K562 (cell line): ENCODE data around the gene NRM. TPM values are rescaled to one million over a fixed set of nuclear protein-coding genes. Genes with fewer than 3 reads are reported as not detected.

ENCODE experiments used
- ATAC-seq: fragments of 200-7000 bp; cut with Tn5 transposase; 3 replicates; pipeline ENCODE4 v1.9.1; 2020; ENCODE audit warnings: moderate library complexity
- BruUV-seq: library from RNA; stranded (reverse); fragments of 400-500 nt; replicated peaks from 2 replicates; lab custom pipeline; 2021; lab: Mats Ljungman, UMichigan
- CTCF ChIA-PET: fragments of 300-600 bp; formaldehyde crosslinking; extraction: SDS; loops from one replicate; lab custom pipeline; 2021; ENCODE audit warnings: low intra/inter-chr PET ratio; lab: Yijun Ruan, JAX
- POLR2A ChIA-PET: fragments of 300-600, 350-650 bp; sonication (Branson Sonifier 250); formaldehyde crosslinking; extraction: SDS; loops from one replicate; lab custom pipeline; 2021; ENCODE audit warnings: antibody characterized with exemption, inconsistent platforms; lab: Yijun Ruan, JAX
- DNase-seq, 4 experiments: peaks; one replicate each; pipeline versions ENCODE4 v3.0.0 to v3.0.0-alpha.2; 2011 to 2018; ENCODE audit warnings: low spot score in 3 of 4, mixed read lengths in 3 of 4; ENCODE audit errors: extremely low read depth in 1 of 4
- FAIRE-seq: peaks from 2 replicates; lab custom pipeline; 2011; peaks lifted over from hg19 to GRCh38; lab: Jason Lieb, UNC
- H2AFZ ChIP-seq: 2 replicates; pipeline ENCODE4 v1.6.0; 2011; ENCODE audit warnings: low read depth, low read length, control low read depth, inconsistent platforms
- H3K27ac ChIP-seq: fragments of 200-600 bp; 3 replicates; pipeline ENCODE4 v1.8.0; 2011; ENCODE audit warnings: low read depth, mild to moderate bottlenecking, control low read depth, inconsistent platforms, low read length, moderate library complexity, mixed read lengths; ENCODE audit errors: extremely low read depth
- H3K27me3 ChIP-seq, 2 experiments: fragments of 300-600 bp in 1 of 2; 2 replicates in 1 of 2; 3 replicates in 1 of 2; pipeline versions ENCODE4 v1.6.0 to v1.8.0; 2011; ENCODE audit warnings: inconsistent platforms in 2 of 2, low read length in 2 of 2, mild to moderate bottlenecking in 1 of 2, mixed read lengths in 1 of 2, moderate library complexity in 1 of 2; ENCODE audit not compliant: control insufficient read depth in 2 of 2, insufficient read depth in 2 of 2
- H3K36me3 ChIP-seq: fragments of 300-600 bp; 3 replicates; pipeline ENCODE4 v1.8.0; 2011; ENCODE audit warnings: mild to moderate bottlenecking, low read length, inconsistent platforms; ENCODE audit not compliant: control insufficient read depth, insufficient read depth
- H3K4me1 ChIP-seq, 2 experiments: fragments of 200-600 bp in 1 of 2; replicated peaks in 1 of 2; 2 replicates in 1 of 2; 3 replicates in 1 of 2; pipeline versions ENCODE4 v1.5.1 to v1.8.0; 2011; ENCODE audit warnings: inconsistent platforms in 2 of 2, low read length in 2 of 2, mild to moderate bottlenecking in 1 of 2, mixed read lengths in 1 of 2, moderate library complexity in 1 of 2; ENCODE audit not compliant: control insufficient read depth in 2 of 2, insufficient read depth in 2 of 2
- H3K4me2 ChIP-seq: 2 replicates; pipeline ENCODE4 v1.6.1; 2011; ENCODE audit warnings: low read length, control low read depth, inconsistent platforms, mixed read lengths; ENCODE audit not compliant: insufficient read depth
- H3K4me3 ChIP-seq: fragments of 200-600 bp; sonication (generic), shearing (Covaris generic); 2 replicates; pipeline ENCODE4 v1.5.1; 2016; ENCODE audit warnings: control low read depth, inconsistent platforms
- H3K79me2 ChIP-seq: fragments of 200-600 bp; 3 replicates; pipeline ENCODE4 v1.8.0; 2011; ENCODE audit warnings: low read length, inconsistent platforms; ENCODE audit not compliant: control insufficient read depth, insufficient read depth
- H3K9ac ChIP-seq, 2 experiments: 2 replicates each; pipeline versions ENCODE4 v1.6.0 to v1.6.1; 2011; ENCODE audit warnings: low read depth in 2 of 2, low read length in 2 of 2, control low read depth in 1 of 2, inconsistent platforms in 1 of 2, mild to moderate bottlenecking in 1 of 2, mixed read lengths in 1 of 2; ENCODE audit not compliant: insufficient read depth in 1 of 2
- H3K9me1 ChIP-seq: one replicate; pipeline ENCODE4 v1.6.0; 2011; ENCODE audit warnings: inconsistent platforms, mild to moderate bottlenecking, low read length, moderate library complexity; ENCODE audit not compliant: control insufficient read depth, insufficient read depth
- H3K9me3 ChIP-seq: replicated peaks from 2 replicates; pipeline ENCODE4 v1.5.1; 2011; ENCODE audit warnings: low read depth, low read length, inconsistent platforms; ENCODE audit not compliant: control insufficient read depth, insufficient read depth
- H4K20me1 ChIP-seq: replicated peaks from 2 replicates; pipeline ENCODE4 v1.6.1; 2011; ENCODE audit warnings: low read length, inconsistent platforms, mixed read lengths; ENCODE audit not compliant: control insufficient read depth, insufficient read depth
- BHLHE40 ChIP-seq: IDR thresholded peaks from 2 replicates; pipeline ENCODE4 v1.6.1; 2011; ENCODE audit warnings: low read length, improper control_type of control experiment
- CBX3 ChIP-seq, 2 experiments: IDR thresholded peaks; 1 replicate in 1 of 2; 2 replicates in 1 of 2; pipeline ENCODE4 v1.6.1; 2012; ENCODE audit warnings: inconsistent platforms in 2 of 2, low read length in 2 of 2, borderline replicate concordance in 1 of 2, control low read depth in 1 of 2
- GTF2A2 ChIP-seq: IDR thresholded peaks from 2 replicates; pipeline ENCODE4 v1.6.1; 2016; ENCODE audit warnings: mild to moderate bottlenecking, missing genetic modification characterization, missing compliant biosample characterization
- HCFC1 ChIP-seq: IDR thresholded peaks from 2 replicates; pipeline ENCODE4 v1.6.1; 2012; ENCODE audit warnings: low read depth, low read length, improper control_type of control experiment
- MYBL2 ChIP-seq, 2 experiments: fragments of 450-650 bp in 1 of 2; sonication (generic) in 1 of 2; formaldehyde crosslinking in 1 of 2; IDR thresholded peaks; 2 replicates each; pipeline versions ENCODE4 v1.6.1 to v1.8.1; 2017 to 2022; ENCODE audit warnings: borderline replicate concordance in 1 of 2, inconsistent platforms in 1 of 2, low read depth in 1 of 2, mild to moderate bottlenecking in 1 of 2, missing genetic modification reagents in 1 of 2, moderate library complexity in 1 of 2
- RAD21 ChIP-seq, 2 experiments: fragments of 250-450 bp in 1 of 2; fragments of 450-650 bp in 1 of 2; sonication (Bioruptor Pico) in 1 of 2; formaldehyde crosslinking in 1 of 2; IDR thresholded peaks in 1 of 2; conservative IDR thresholded peaks in 1 of 2; 2 replicates each; pipeline versions ENCODE4 v1.4.0 to v1.8.0; 2020 to 2022; ENCODE audit warnings: mild to moderate bottlenecking in 2 of 2, moderate library complexity in 1 of 2
- RFX1 ChIP-seq: fragments of 450-650 bp; IDR thresholded peaks from 2 replicates; pipeline ENCODE4 v1.6.1; 2016; ENCODE audit warnings: mild to moderate bottlenecking, moderate library complexity
- TAF15 ChIP-seq: fragments of 200-400 bp; formaldehyde crosslinking; IDR thresholded peaks from 2 replicates; pipeline ENCODE4 v1.6.1; 2017; ENCODE audit warnings: mild to moderate bottlenecking, low read depth, low read length, moderate library complexity
- U2AF2 ChIP-seq: fragments of 200-400 bp; formaldehyde crosslinking; optimal IDR thresholded peaks from 2 replicates; pipeline ENCODE3; 2017; ENCODE audit warnings: low read depth, mild to moderate bottlenecking, low read length
- XRCC5 ChIP-seq: fragments of 200-400 bp; formaldehyde crosslinking; IDR thresholded peaks from 2 replicates; pipeline ENCODE4 v1.6.1; 2017; ENCODE audit warnings: low read depth, mild to moderate bottlenecking, low read length
- ZKSCAN1 ChIP-seq: fragments of 150-350 bp; IDR thresholded peaks from 2 replicates; pipeline ENCODE4 v1.6.1; 2016; ENCODE audit warnings: low read depth, low read length
- ZNF785 ChIP-seq: fragments of 250-450 bp; sonication (Bioruptor Pico); IDR thresholded peaks from 2 replicates; pipeline ENCODE4 v1.4.0; 2020; ENCODE audit warnings: mild to moderate bottlenecking
- WGBS: fragments of 100-300 bp; shearing (Covaris generic); methylation state at CpG from one replicate; pipeline ENCODE4 v1.1.6; 2016; ENCODE audit warnings: low coverage, mixed read lengths; ENCODE audit not compliant: insufficient coverage; ENCODE audit errors: missing lambda C conversion rate; 5-methylcytosine and 5-hydroxymethylcytosine counted together
- in situ Hi-C: fragments of 300-500 bp; cut with MboI; formaldehyde crosslinking; loops from 4 replicates; pipeline ENCODE4 v1.15.0; 2018; ENCODE audit warnings: inconsistent platforms, mixed read lengths
- intact Hi-C: fragments of 100-400 bp; cut with micrococcal nuclease; formaldehyde crosslinking; loops from 2 replicates; pipeline ENCODE4 v1.14.2; 2022
- polyA plus RNA-seq, 8 experiments: library from polyadenylated mRNA; depleted of rRNA in 4 of 8; stranded (reverse) in 5 of 8; unstranded in 3 of 8; fragments of >200 nt; fragmentation: Nextera tagmentation in 2 of 8; fragmentation: Illumina TruSeq in 1 of 8; extraction: Ambion mirVana in 2 of 8; extraction: Trizol in 1 of 8; gene quantifications; 2 replicates each; pipeline versions ENCODE4 v1.2.1 to v1.2.3, GENCODE V29; 2011 to 2014; ENCODE audit warnings: inconsistent platforms in 1 of 8, missing spikeins in 1 of 8
- total RNA-seq, 7 experiments: library from RNA; depleted of rRNA in 6 of 7; stranded (reverse); fragments of >200 nt in 6 of 7; fragmentation: Illumina TruSeq in 2 of 7; extraction: Trizol in 2 of 7; gene quantifications; 2 replicates each; pipeline versions ENCODE4 v1.2.1 to v1.2.3, GENCODE V29; 2011 to 2021; ENCODE audit warnings: low replicate concordance in 1 of 7
- TF ChIP-seq, protein P1 (sequence below), 2 experiments: fragments of 150-350 bp in 1 of 2; IDR thresholded peaks; 2 replicates each; pipeline ENCODE4 v1.6.1; 2012 to 2016; ENCODE audit warnings: low read depth in 2 of 2, low read length in 2 of 2, mild to moderate bottlenecking in 1 of 2, moderate library complexity in 1 of 2

NRM gene
- total and polyA plus RNA-seq, 9 of the 15 experiments (the other 6 are each of a cell fraction or from before 2014, with no cell fraction given), result 9.7 to 58.2 (median 18.1) TPM

GRCh38 chr6:30682143-30683117, 8.4 kb downstream of the NRM start:
- Histone ChIP-seq H4K20me1 (no peaks in the 10 kb centered on the region; the same call in 1 of the 2 replicates), H3K4me1 (peaks cover 41 to 80% of the 10 kb centered on the region in 2 experiments)
- TF ChIP-seq U2AF2, result no peak
- TF ChIP-seq, protein P1, sequence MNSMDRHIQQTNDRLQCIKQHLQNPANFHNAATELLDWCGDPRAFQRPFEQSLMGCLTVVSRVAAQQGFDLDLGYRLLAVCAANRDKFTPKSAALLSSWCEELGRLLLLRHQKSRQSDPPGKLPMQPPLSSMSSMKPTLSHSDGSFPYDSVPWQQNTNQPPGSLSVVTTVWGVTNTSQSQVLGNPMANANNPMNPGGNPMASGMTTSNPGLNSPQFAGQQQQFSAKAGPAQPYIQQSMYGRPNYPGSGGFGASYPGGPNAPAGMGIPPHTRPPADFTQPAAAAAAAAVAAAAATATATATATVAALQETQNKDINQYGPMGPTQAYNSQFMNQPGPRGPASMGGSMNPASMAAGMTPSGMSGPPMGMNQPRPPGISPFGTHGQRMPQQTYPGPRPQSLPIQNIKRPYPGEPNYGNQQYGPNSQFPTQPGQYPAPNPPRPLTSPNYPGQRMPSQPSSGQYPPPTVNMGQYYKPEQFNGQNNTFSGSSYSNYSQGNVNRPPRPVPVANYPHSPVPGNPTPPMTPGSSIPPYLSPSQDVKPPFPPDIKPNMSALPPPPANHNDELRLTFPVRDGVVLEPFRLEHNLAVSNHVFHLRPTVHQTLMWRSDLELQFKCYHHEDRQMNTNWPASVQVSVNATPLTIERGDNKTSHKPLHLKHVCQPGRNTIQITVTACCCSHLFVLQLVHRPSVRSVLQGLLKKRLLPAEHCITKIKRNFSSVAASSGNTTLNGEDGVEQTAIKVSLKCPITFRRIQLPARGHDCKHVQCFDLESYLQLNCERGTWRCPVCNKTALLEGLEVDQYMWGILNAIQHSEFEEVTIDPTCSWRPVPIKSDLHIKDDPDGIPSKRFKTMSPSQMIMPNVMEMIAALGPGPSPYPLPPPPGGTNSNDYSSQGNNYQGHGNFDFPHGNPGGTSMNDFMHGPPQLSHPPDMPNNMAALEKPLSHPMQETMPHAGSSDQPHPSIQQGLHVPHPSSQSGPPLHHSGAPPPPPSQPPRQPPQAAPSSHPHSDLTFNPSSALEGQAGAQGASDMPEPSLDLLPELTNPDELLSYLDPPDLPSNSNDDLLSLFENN (IDR thresholded peaks at IDR 0.05; ENCODE audit: low read depth in 2 of 2, low read length in 2 of 2), result peak in 1 of 2 experiments; percentile 73; a peak in 2 of 4 replicates
- TF ChIP-seq ZKSCAN1, result peak; percentile 31; the same call in 1 of the 2 replicates
- peak; percentile 43 for TF ChIP-seq BHLHE40
- TF ChIP-seq ZNF785 (CRISPR knock-in tag), result no peak
- TF ChIP-seq HCFC1, result peak; percentile 55
- peak in 1 of 2 experiments; percentile 62; a peak in 1 of 3 replicates for TF ChIP-seq CBX3 (IDR thresholded peaks at IDR 0.05; ENCODE audit: borderline replicate concordance in 1 of 2, low read length in 2 of 2)
- peak; percentile 17; the same call in 1 of the 2 replicates for TF ChIP-seq XRCC5
- no peak; the same call in 1 of the 2 replicates for TF ChIP-seq GTF2A2 (tag)
- TF ChIP-seq RFX1, result no peak
- no peak for TF ChIP-seq RAD21 (CRISPR knock-in tag; conservative IDR thresholded peaks at IDR 0.05 in 1 of 2, IDR thresholded peaks at IDR 0.05 in 1 of 2)
- TF ChIP-seq TAF15, result no peak
- TF ChIP-seq MYBL2 (IDR thresholded peaks at IDR 0.05; ENCODE audit: low read depth), result no peak
- no peak for TF ChIP-seq MYBL2 (CRISPR knock-in tag; IDR thresholded peaks at IDR 0.05; ENCODE audit: borderline replicate concordance)

More at GRCh38 chr6:30682143-30683117, 8.4 kb downstream of the NRM start:
- POLR2A ChIA-PET, result interaction anchor here (0.5 to 7.0 kb wide), 15 partner anchors 8 to 981 kb away, joined by 3 to 118 read pairs (median 4); partner anchors contain the start of genes DHX16, MDC1, MRPS18B and NRM
- 4% methylated on average over 11 of the region's 11 CpGs for WGBS
- Histone ChIP-seq H3K4me3 (peak overlapping the region; percentile 81), H3K27me3 (no peaks in the 10 kb centered on the region), H2AFZ (peak overlapping the region; percentile 27), H3K9me3 (no peaks in the 10 kb centered on the region), H3K9ac (peak overlapping the region; percentile 81 to 95), H3K36me3 (peaks cover 31% of the 10 kb centered on the region), H3K4me2 (peak overlapping the region; percentile 97), H3K27ac (peak overlapping the region; percentile 88), H3K9me1 (no peaks in the 10 kb centered on the region), H3K79me2 (peaks cover 85% of the 10 kb centered on the region)
- DNase-seq (peak; percentile 76 to 93 (median 84)), ATAC-seq (peak; percentile 66), FAIRE-seq (peak; percentile 91)
- intact Hi-C loops (loop anchor here (1.0 to 10.0 kb wide), 3 partner anchors 35 to 405 kb away; partner anchors contain the start of gene MDC1), in situ Hi-C loops (no loop called here)
- CTCF ChIA-PET, result interaction anchor here (6.1 kb wide), 1 partner anchor 39 kb away, joined by 92 read pairs; the partner anchor contains the start of gene TUBB
- no TSS peak for BruUV-seq
